PC-3 (cell line): ENCODE results near the gene RAB31. TPM values are rescaled to one million over a fixed set of nuclear protein-coding genes. Genes with fewer than 3 reads are reported as not detected.

Source experiments
- ATAC-seq: fragments of 200-7000 bp; cut with Tn5 transposase; 2 replicates; pipeline ENCODE4 v1.9.1; 2020; ENCODE audit warnings: mild to moderate bottlenecking, moderate library complexity
- BruUV-seq: library from RNA; stranded (reverse); fragments of 400-500 nt; replicated peaks from 2 replicates; lab custom pipeline; 2021; lab: Mats Ljungman, UMichigan
- CTCF ChIA-PET: fragments of 300-600 bp; sonication (Branson Sonifier 250); formaldehyde crosslinking; loops from one replicate; lab custom pipeline; 2022; ENCODE audit warnings: antibody characterized with exemption; lab: Charles Lee
- POLR2A ChIA-PET: fragments of 300-600 bp; sonication (Branson Sonifier 250); formaldehyde crosslinking; loops from one replicate; lab custom pipeline; 2022; ENCODE audit warnings: antibody characterized with exemption; ENCODE audit not compliant: unreplicated experiment; lab: Charles Lee
- DNase-seq: peaks from one replicate; pipeline ENCODE4 v3.0.0-alpha.2; 2015
- H2AFZ ChIP-seq: fragments of 300-600 bp; sonication (generic); 2 replicates; pipeline ENCODE4 v1.6.0; 2016; ENCODE audit warnings: antibody characterized with exemption, low read length
- H3F3A ChIP-seq: fragments of 300-600 bp; sonication (generic); one replicate; pipeline ENCODE4 v1.6.0; 2017; ENCODE audit warnings: antibody characterized with exemption, low read length, control low read depth, mild to moderate bottlenecking; ENCODE audit not compliant: unreplicated experiment
- H3K27ac ChIP-seq: fragments of 300-600 bp; sonication (generic); 2 replicates; pipeline ENCODE4 v1.5.1; 2016; ENCODE audit warnings: mild to moderate bottlenecking, low read length
- H3K27me3 ChIP-seq: fragments of 300-600 bp; sonication (generic); 2 replicates; pipeline ENCODE4 v1.6.1; 2016; ENCODE audit warnings: low read length, mixed read lengths
- H3K36me3 ChIP-seq: fragments of 300-600 bp; sonication (generic); 2 replicates; pipeline ENCODE4 v1.6.1; 2016; ENCODE audit warnings: low read depth, mixed run types, low read length, mixed read lengths
- H3K4me1 ChIP-seq: fragments of 300-600 bp; sonication (generic); 2 replicates; pipeline ENCODE4 v1.5.1; 2016; ENCODE audit warnings: low read length; ENCODE audit not compliant: insufficient read depth
- H3K4me2 ChIP-seq: fragments of 300-600 bp; sonication (generic); 2 replicates; pipeline ENCODE4 v1.6.0; 2016; ENCODE audit warnings: low read length
- H3K4me3 ChIP-seq: fragments of 300-600 bp; sonication (generic); 2 replicates; pipeline ENCODE4 v1.5.1; 2016; ENCODE audit warnings: mild to moderate bottlenecking, low read length, mixed read lengths
- H3K79me2 ChIP-seq: fragments of 300-600 bp; sonication (generic); 2 replicates; pipeline ENCODE4 v1.6.1; 2017; ENCODE audit warnings: low read length, mixed read lengths
- H3K9ac ChIP-seq: fragments of 300-600 bp; sonication (generic); 2 replicates; pipeline ENCODE4 v1.6.0; 2016; ENCODE audit warnings: mild to moderate bottlenecking, low read length
- H3K9me2 ChIP-seq: fragments of 300-600 bp; sonication (generic); replicated peaks from 2 replicates; pipeline ENCODE4 v1.6.1; 2016; ENCODE audit warnings: mixed run types, low read length, mixed read lengths
- H3K9me3 ChIP-seq: fragments of 300-600 bp; sonication (generic); 2 replicates; pipeline ENCODE4 v1.6.1; 2016; ENCODE audit warnings: low read length, mixed read lengths
- H4K20me1 ChIP-seq: fragments of 300-600 bp; sonication (generic); 2 replicates; pipeline ENCODE4 v1.6.1; 2016; ENCODE audit warnings: low read length, mixed read lengths
- CTCF ChIP-seq: fragments of 300-600 bp; sonication (generic); conservative IDR thresholded peaks from 2 replicates; pipeline ENCODE4 v1.5.1; 2017; ENCODE audit warnings: antibody characterized with exemption, low read depth, mild to moderate bottlenecking, low read length
- EZH2 ChIP-seq: fragments of 300-600 bp; sonication (generic); IDR thresholded peaks from one replicate; pipeline ENCODE4 v1.6.1; 2017; ENCODE audit warnings: antibody characterized with exemption, mild to moderate bottlenecking, low read length; ENCODE audit not compliant: unreplicated experiment
- EZH2phosphoT487 ChIP-seq: fragments of 300-600 bp; sonication (generic); IDR thresholded peaks from 2 replicates; pipeline ENCODE4 v1.6.1; 2018; ENCODE audit warnings: mild to moderate bottlenecking, antibody characterized with exemption, low read length, borderline replicate concordance
- intact Hi-C: fragments of 100-400 bp; cut with micrococcal nuclease; formaldehyde crosslinking; loops from 2 replicates; pipeline ENCODE4 v1.9.0; 2023
- total RNA-seq: library from RNA; depleted of rRNA; stranded (reverse); fragments of >200 nt; gene quantifications from 2 replicates; pipeline ENCODE4 v1.2.3, GENCODE V29; 2014

The RAB31 gene
- total RNA-seq, 1 experiment from 2014 or later, result 3.8 TPM

- ChIA-PET POLR2A (no interaction called here), CTCF (no interaction called here)
- no peaks in the 10 kb centered on the region for H3K9me3 ChIP-seq
- H3K27me3 ChIP-seq, result no peaks in the 10 kb centered on the region
- H3K9ac ChIP-seq, result no peak overlapping the region
- ATAC-seq (no peak), DNase-seq (no peak)
- no peaks in the 10 kb centered on the region for H3K36me3 ChIP-seq
- H3K9me2 ChIP-seq, result no peaks in the 10 kb centered on the region
- no peak overlapping the region for H3K4me2 ChIP-seq
- intact Hi-C loops, result no loop called here
- no peaks in the 10 kb centered on the region for H3F3A ChIP-seq
- peaks cover 5% of the 10 kb centered on the region; the same call in 1 of the 2 replicates for H3K4me1 ChIP-seq
- H2AFZ ChIP-seq, result no peak overlapping the region
- no peaks in the 10 kb centered on the region for H4K20me1 ChIP-seq
- no peak overlapping the region for H3K4me3 ChIP-seq
- no TSS peak for BruUV-seq
- H3K27ac ChIP-seq, result no peak overlapping the region
- no peak for TF ChIP-seq EZH2
- no peak for TF ChIP-seq EZH2phosphoT487
- TF ChIP-seq CTCF, result no peak
- no peaks in the 10 kb centered on the region for H3K79me2 ChIP-seq
Measured at GRCh38 chr18:9878095-9878494, 170.0 kb downstream of the RAB31 start.

GRCh38 chr18:9878783-9879242 lies 170.7 kb downstream of the RAB31 start:
- Histone ChIP-seq H3K9me2 (no peaks in the 10 kb centered on the region), H4K20me1 (no peaks in the 10 kb centered on the region), H3K9me3 (no peaks in the 10 kb centered on the region), H3F3A (no peaks in the 10 kb centered on the region), H3K79me2 (no peaks in the 10 kb centered on the region), H3K27me3 (no peaks in the 10 kb centered on the region), H2AFZ (no peak overlapping the region), H3K4me2 (no peak overlapping the region), H3K4me3 (no peak overlapping the region), H3K27ac (no peak overlapping the region), H3K36me3 (no peaks in the 10 kb centered on the region), H3K9ac (no peak overlapping the region), H3K4me1 (peaks cover 5% of the 10 kb centered on the region; the same call in 1 of the 2 replicates)
- ChIA-PET POLR2A (no interaction called here), CTCF (no interaction called here)
- TF ChIP-seq EZH2phosphoT487 (no peak), CTCF (no peak), EZH2 (no peak)
- ATAC-seq, result no peak
- BruUV-seq, result no TSS peak
- no peak for DNase-seq
- intact Hi-C loops, result no loop called here

- no peaks in the 10 kb centered on the region for H3K9me2 ChIP-seq
- H3K9ac ChIP-seq, result no peak overlapping the region
- no peaks in the 10 kb centered on the region for H3K36me3 ChIP-seq
- no peaks in the 10 kb centered on the region for H3K79me2 ChIP-seq
- H3K4me1 ChIP-seq, result 0 out of 2 replicates have a peak, but pooled peaks cover 3% of the 10 kb centered on the region
- no peak for DNase-seq
- H3K4me3 ChIP-seq, result no peak overlapping the region
- H3F3A ChIP-seq, result no peaks in the 10 kb centered on the region
- H3K4me2 ChIP-seq, result no peak overlapping the region
- CTCF ChIA-PET, result no interaction called here
- intact Hi-C loops, result no loop called here
- H2AFZ ChIP-seq, result no peak overlapping the region
- no peaks in the 10 kb centered on the region for H3K27me3 ChIP-seq
- H4K20me1 ChIP-seq, result no peaks in the 10 kb centered on the region
- TF ChIP-seq EZH2 (no peak), EZH2phosphoT487 (no peak), CTCF (no peak)
- no peaks in the 10 kb centered on the region for H3K9me3 ChIP-seq
- POLR2A ChIA-PET, result no interaction called here
- no TSS peak for BruUV-seq
- no peak for ATAC-seq
- no peak overlapping the region for H3K27ac ChIP-seq
Measured at GRCh38 chr18:9884090-9884489, 176.0 kb downstream of the RAB31 start.
